ENCODE measurements around the gene KIRREL3. TPM values are rescaled to one million over a fixed set of nuclear protein-coding genes. Genes with fewer than 3 reads are reported as not detected.
"Not testable (repeated sequence)": the region's sequence is repeated elsewhere in the genome, so short reads cannot be mapped to it uniquely, and the experiment has no call there.

KIRREL3 gene
- polyA plus RNA-seq, 1 donor, result 2.1 TPM

DNA sequence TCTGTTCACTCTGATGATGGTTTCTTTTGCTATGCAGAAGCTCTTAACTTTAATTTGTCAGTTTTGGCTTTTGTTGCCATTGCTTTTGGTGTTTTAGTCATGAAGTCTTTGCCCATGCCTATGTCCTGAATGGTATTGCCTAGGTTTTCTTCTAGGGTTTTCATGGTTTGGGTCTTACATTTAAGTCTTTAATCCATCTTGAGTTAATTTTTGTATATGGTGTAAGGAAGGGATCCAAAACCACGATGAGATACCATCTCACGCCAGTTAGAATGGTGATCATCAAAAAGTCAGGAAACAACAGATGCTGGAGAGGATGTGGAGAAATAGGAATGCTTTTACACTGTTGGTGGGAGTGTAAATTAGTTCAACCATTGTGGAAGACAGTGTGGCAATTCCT is 48.0 kb downstream of the KIRREL3 start:
- DNase-seq, result not testable (repeated sequence)

DNA sequence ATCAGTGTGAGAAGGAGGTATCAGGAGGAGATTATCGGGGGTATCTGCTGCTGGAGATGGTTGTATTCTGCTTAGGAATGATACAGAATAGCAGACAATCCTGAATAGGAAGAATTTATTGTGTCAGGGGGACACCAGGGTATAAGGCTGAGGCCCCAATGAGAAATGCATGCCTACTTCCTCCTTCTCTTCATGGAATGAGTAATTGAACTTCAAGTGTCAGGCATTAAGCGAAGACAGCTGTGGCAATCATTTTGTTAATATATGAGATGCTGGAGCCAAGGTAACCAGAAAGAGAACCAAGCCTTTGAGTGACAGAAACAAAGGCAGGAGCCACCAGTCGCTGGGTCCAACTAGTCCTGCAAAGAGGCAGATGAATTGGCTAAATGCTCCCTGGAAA is 49.1 kb downstream of the KIRREL3 start:
- no peak for DNase-seq

DNA sequence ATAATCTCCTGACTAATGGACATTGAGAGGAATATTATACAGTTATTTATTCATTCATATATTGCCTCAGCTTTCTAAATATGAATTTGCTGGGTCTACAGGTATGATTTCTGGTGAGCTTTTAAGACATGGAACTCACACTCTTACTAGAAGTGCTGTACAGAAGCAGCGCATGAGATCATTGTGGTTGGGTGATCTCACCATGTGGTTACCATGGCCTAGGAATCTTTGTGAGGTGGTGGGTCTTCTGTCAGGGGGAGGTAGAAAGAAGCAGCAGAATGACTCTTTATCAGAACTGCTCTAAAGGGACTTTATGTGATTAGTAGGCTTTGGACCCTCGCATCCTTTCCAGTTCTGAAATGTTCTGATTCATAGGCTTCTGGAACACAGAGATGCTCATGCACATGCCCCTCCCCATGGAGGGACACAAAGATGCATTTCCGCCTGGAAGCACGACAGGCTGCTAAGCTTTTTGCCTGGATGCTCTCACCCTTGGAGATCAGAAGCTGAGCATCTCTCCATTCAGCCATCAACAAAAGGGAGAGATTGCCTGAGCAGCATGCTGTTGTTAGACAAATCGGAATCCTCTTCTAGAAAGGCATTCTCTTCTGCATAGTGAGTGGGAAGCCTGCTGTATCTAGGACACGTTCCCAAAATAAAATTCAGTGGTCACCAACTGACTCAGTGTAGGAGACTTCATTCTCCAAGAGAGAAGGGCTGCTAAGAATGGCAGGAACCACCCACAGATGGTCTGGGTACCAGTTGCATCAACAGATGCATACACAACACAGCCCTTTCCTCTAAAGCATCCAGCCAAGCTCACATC is 51.3 kb downstream of the KIRREL3 start:
- DNase-seq, result no peak

DNA sequence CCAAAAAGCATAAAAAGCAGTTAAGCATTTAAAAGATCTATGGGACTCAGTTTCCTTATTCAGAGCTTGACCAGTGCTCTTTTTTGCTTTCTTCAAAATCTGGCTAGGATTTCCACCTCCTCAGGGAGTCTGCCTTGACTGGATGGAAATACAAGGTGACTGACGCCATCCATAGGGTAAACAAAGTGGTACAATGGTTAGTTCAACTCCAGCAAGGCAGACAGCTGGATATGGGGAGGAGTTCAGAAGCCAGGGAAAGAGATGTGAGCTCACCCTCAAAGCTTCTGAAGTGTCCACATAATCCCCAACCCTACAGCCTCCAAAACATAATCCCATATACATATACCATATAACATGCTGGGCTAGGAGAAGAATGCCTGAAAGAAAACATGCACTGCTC is 52.0 kb downstream of the KIRREL3 start:
- no peak for DNase-seq

DNA sequence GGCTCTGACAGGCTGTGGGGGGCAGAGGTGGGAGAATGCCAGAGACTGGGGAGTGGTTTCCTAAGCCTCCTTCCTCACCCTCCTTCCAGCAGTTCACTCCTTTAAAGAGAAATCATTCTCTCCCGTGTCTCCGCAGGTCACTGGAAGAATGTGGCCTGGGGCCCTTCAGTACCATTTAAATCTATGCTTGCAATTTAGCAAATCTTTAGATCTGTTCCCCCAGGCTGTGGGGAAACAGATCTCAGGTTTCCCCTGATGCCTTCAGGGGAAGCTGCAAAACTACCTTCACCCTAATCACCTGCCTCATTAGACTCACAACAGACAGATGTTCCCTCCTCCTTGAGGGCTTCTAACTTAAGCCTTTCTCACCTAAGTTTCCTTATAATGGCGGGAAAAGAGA is 55.3 kb downstream of the KIRREL3 start:
- DNase-seq, result no peak

DNA sequence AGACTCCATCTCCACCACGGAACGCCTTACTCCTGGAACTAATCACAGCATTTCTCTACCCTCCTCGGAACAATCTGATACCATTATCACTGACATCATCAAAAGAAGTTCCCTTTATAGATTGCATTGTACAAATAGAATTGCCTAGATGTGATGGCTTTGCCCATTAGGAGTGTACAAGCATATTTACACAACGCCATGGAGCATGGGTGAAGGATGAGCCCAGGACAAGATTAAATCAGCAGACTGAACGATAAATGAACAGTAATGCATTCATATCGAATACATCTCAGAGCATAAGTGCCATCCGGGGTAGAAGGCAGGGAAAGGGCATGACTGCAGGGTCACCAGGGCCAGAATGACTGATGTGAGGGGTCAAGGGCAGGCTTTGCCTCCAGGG is 57.3 kb downstream of the KIRREL3 start:
- no peak for DNase-seq

DNA sequence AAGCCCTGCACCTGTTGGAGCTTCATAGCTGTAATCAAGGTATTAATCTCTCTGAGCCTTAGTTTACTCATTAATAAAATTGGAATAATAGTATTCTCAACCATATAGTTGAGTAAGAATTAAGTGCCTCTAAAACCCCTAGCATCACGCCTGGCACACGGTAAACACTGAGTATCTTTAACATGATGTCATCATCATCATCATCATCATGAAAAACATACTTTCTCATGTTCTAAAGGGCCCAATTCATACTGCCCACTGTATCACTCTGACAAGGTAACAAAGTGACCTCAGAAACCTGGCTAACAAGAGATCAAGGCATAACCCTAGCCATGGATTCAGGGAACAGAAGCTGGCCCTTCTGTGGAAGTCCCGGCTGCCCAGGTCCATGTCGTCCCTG is 58.4 kb downstream of the KIRREL3 start:
- DNase-seq, result no peak

DNA sequence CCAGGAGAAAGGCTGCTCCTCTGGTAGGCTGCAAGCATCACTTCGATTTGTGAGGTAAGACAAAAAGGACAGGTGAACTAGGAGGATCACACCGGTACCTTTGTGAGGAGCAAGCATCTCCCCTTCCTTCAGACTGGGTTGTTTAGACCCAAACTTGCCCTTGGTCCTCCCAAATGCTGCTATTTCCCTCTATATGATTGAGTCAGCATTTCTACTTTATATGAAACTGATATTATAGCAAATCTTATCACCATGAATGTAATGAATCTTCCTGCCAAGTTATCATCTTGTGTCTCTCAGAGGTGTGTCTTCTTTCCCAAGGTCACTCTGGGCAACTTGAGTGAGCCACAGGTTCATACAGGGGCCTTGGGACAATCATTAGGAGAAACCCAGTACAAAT is 61.0 kb downstream of the KIRREL3 start:
- no peak for DNase-seq

DNA sequence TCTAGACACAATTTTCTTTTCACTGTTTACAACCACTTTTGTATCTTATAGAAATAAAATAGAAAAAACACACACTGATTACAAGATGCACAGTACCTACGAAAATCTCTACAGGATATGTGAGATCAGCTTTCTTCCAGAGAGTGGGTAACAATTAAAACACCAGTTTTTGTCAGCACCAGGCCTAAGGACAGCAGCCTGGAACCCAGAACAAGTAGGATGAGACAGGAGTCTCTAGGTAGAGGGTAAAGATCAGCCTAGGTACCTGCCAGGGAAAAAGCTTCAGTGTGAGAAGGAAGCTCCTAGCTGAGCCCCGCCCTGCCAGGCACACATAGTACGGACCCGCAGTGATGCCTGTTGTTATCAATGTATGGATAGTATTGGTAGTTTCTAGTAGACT is 61.9 kb downstream of the KIRREL3 start:
- no peak for DNase-seq

DNA sequence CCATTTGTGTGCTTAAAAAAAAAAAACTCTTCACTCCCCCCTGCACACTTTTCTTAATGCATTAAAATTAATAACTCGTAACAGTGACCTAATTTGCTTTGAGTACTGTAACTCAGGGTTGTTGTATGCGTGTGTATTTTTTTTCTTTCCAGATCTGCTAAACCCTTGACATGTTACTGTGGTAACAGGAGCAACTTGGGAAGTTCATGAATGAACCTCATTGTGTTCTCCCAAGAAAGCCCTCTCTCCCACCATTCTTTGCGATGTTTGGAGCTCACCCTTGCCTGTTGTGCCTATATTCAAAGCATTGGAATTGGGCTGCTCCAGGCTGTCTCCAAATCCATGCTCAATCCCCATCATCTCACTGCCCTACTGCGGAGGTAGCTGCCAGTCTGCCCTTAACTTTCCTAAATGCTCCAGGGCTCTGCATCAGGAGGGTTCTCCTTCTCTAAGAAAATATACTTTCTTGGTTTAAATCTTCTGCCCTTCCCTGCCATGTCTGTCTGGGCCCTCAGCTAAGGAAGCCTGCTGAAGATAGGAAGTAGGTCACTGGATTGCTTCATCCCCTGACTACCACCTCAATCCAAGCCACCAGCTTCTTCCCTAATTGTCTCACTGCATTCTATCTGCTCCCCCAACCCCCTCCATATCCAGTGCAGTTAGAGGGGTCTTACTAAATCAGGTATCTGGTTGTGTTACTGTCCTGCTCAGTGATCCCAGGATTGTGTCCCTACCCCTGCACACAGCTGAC is 70.3 kb downstream of the KIRREL3 start:
- DNase-seq, result peak; percentile 21

DNA sequence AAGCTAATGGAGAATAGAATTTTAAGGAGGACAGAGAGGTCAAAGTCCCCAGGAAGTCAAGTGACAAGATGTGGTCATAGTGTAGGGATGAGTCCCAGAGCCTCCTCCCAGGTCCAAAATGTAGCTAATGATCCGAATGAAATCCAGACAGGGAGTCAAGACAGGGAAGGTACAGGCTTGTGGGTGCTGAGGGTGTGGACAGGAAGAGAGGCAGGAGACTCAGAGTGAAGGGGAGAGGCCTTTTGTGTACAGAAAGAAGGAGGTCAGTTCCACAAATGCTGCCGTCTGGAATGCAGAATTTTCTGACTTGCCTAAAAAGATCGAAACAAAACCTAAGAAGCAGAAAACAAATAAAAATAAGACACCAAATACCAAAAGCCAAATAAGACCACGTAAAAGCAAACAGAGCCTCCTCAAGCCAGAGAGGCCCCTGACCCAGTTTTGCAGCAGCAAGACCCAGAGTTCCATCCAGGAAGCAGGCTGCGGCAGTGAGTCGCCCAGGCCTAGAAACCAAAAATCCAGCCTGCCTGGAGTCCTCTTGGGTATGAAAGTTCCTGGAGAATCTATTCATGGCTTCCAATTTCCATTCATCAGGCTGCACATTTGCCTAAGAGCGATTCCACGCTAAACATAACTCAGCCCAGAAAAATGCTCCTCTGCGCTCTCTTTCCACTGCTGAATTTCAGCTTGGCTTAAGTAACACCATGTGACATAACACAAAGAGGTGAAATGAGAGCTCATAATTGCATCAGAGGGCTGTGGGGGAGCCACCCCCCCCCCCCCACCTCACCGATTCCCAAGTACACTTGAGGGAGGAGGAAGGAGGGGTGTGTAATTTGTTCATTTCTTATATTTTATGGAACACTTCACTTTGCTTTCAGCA is 71.2 kb downstream of the KIRREL3 start:
- no peak for DNase-seq

DNA sequence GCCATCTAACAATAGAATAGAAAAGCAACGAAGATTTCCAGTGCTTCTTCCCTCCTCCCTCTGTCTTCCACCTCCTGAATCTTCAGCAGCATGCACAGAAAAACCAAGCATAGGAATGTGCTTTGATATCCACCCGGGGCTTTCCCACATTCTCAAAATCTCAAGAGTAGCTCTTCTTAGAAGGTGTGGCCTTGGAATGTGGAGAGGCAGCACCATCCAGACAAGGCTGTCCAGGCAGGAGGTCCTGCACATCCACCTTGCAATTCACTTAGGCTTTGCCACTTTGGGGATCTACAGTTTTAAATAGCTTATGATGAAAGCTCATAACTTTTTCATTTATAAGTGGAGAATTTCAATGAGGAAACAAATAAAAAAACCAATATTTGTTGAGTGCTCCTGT is 72.9 kb downstream of the KIRREL3 start:
- no peak for DNase-seq

DNA sequence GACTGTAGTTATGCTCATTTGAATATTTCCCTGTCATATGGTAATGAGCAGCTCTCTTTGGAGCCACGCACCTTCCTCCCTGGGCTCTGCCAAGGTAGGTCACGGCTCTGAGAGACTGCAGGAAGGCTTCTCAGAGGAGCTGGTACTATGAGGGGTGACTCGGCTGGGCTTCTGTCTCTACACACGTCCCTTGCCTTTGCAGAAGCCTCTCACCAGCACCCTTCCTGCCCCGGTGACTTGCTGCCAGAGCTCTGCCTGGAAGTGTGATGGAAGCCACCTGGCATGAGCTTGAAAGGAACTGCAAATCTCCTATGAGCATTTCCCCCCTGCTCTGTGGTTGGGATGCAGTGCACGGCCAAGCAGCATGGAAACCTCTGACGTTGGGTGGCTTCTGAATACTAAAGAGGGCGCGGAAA is 74.2 kb downstream of the KIRREL3 start:
- peak; percentile 22 for DNase-seq

DNA sequence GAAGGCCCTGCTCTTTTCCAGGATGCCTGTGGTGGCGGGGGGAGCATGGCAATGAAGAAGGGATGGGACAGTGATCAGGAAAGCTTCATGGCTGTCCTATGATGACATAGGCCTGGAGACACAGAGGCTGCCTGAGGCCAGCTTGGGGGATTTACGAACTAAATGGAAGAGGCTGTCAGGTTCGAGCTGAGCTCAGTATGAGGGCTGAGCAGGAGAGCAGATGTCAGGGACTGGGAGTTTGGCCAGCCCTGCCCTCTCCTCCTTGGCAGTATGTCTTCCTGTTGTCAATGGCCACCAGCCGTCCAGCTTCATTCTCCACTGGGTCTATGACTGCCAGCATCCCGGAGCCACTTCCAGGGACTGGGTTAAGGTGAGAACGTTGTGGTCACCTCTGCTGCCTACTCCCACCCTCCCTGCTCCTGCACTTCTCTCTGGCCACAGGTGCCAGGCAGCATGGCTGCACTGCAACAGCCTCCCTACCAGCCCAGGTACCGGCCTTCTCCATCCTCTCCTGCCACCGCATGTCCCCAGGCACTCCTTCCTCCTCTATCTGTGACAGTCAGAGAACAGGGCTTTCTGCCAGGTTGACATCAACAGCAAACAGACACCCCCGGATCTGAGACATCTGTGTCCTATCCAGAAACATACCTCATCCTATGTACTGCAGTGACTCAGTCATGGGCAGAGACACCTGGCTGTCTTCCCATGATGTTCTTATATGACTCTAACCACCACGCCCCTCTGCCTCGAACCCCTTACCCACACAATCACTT is 75.1 kb downstream of the KIRREL3 start:
- no peak for DNase-seq

DNA sequence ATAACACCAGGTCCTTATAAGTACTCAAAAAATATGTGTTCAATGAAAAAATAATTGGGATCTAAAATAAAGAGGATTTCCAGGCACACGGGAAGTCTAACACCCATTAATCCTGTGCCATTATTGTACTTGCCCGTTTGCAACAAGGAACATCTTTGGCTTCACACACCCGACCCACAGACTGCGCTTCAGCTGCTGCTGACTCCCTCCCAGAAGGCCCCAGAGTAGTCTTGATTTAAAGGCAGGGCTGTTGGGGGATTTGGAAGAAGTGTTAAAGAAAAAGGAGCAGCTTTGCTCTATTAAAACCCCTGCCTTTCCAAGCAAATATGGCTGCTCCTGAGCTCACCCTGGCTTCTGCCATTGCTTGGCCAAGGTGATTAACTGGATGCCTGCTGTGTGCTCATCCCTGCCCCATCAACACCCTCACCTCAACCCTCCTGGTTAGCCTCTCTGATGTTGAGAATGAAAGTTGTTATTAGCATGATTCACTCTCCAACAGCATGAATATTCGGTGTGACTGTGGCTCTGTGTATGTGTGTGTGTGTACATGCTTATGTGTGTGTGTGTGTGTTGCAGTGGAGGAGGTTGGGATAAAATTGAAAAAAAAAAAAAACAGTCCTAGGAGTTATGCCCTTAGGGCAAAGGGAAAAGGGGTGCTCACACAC is 76.1 kb downstream of the KIRREL3 start:
- DNase-seq, result no peak

DNA sequence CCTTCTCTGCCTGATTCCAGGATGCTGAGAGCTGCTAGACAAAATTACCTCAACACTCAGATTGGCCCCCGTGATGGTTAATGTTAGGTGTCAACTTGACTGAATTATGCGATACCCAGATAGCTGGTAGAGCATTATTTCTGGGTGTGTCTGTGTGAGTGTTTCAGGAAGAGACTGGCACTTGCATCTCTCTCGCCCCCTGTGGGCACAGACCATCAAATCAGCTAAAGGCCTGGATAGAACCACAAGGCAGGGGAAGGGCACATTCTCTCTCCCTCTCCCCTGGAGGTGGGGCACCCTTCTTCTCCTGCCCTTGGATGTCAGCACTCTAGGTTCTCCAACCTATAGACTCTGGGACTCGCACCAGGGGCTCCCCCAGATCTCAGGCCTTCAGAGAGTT is 79.7 kb downstream of the KIRREL3 start:
- no peak for DNase-seq

DNA sequence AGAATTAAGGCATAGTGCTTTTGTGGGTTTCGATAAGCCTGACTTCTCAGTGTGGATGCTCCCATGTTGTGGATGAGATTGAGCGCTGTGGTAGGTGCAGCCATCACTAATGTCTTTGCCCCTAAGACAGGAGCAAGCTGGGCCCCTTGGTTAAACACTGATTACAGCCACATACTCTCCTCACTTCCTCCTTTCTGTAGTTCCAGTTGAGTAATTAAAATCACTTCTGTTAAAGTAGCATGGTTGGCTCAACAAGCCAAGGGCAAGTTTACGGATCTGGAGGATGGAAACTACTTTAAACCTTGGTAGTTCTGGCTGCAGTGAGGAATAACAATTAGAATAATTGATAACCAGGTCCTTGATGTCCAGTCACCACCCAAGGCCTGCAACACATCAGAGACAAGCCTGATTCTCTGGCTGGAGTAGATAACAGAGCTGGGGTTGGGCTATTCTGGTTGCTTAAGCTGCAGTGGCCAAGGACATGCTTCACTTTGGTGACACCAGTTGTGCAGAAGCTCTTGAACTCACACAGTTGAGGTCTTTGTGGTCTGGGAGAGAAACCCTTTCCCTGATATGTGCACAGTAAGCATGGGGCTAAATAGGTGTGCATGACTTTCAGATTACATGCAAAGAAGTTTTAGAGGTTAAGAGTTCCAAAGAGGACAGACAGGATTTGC is 81.3 kb downstream of the KIRREL3 start:
- DNase-seq, result no peak

DNA sequence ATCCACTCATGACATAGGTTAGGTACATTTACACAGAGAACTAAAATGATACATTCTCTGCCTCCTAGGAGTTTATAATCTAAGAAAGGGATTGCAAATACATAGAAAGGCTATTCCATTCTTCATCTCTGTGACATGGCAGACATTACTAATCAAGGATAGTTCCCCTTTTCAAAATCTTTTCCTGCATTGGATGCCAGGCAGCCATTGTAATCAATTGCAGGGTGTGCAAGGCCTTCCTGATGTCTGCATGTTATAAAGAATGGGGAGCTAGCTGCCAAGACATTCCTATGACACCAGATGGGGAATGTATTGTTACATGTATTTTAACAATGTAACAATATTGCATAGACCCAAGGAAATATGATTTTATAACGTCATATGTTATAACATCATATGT is 82.0 kb downstream of the KIRREL3 start:
- DNase-seq, result no peak

DNA sequence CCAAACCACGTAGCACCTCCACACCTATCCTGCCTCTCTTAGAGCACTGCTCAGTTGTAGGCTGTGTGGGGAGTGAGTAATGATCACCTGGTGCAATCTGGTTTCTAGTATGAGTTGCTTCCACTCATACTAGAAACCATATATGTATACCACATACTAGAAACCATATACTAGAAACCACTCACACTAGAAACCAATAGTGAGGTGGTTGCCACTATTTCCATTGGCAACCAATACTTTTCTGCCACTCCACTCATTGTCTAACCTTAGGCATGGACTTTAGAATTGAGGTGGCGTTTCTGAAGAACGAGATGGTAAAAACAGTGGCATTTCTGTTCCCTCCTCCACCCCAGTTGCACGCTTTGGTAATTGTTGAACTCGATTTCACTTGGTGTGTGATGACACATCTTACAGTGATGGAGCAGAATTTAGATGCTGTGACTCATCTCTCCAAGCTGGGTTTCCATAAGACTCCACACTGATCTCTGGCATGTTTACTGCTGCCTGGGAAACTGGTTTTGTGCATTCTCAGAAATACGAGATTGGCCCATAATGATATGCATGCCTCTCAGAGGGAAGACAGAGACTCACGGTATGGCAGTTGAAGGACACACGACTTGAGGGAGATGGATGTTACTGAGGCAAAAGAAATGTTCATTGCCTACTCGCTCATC is 82.9 kb downstream of the KIRREL3 start:
- DNase-seq, result no peak

DNA sequence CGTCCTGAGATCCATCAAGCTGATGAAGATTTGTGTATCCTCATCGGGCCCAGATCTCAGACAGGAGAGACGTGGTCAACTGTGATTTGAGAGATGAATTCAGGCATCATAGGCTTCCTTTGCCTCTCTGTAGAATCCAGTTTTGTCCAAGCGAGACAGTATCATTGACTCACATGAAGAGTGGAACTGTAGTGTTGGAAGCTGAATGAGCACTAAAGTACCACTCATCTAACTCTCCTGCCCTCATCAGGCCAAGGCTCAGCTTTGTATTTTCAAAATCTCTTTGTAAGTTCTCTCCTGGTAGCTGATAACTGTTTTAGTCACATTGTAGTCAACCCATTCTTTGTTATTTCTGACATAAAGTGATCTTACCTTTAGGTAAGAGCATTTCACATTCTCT is 85.1 kb downstream of the KIRREL3 start:
- no peak for DNase-seq

Data from left kidney (tissue), 2 donors.